Neural cell (in vitro differentiated cells): Measurements from ENCODE around the gene MED16. TPM values are rescaled to one million over a fixed set of nuclear protein-coding genes. Genes with fewer than 3 reads are reported as not detected.

Experiments used
- H2AFZ ChIP-seq: fragments of 200-600, 300-800 bp; sonication (generic), shearing (Covaris generic); 2 replicates; pipeline ENCODE4 v1.6.0; 2014; ENCODE audit warnings: low read depth, mild to moderate bottlenecking, antibody characterized with exemption, low read length, moderate library complexity
- H3F3A ChIP-seq: fragments of 200-600 bp; shearing (Covaris generic); 2 replicates; pipeline ENCODE4 v1.6.1; 2016; ENCODE audit warnings: mild to moderate bottlenecking, moderate library complexity, mixed read lengths, antibody characterized with exemption, low read length; ENCODE audit not compliant: insufficient read depth, poor library complexity, severe bottlenecking
- H3K27ac ChIP-seq: fragments of 200-600, 300-800 bp; sonication (generic), shearing (Covaris generic); 2 replicates; pipeline ENCODE4 v1.5.1; 2014; ENCODE audit warnings: mild to moderate bottlenecking, low read length, moderate library complexity
- H3K27me3 ChIP-seq: fragments of 300-800, 200-600 bp; sonication (generic), shearing (Covaris generic); 2 replicates; pipeline ENCODE4 v1.6.0; 2014; ENCODE audit warnings: mild to moderate bottlenecking, low read depth, low read length, moderate library complexity; ENCODE audit not compliant: insufficient read depth
- H3K36me3 ChIP-seq: fragments of 300-800, 200-600 bp; sonication (generic), shearing (Covaris generic); 2 replicates; pipeline ENCODE4 v1.5.1; 2014; ENCODE audit warnings: mild to moderate bottlenecking, antibody characterized with exemption, low read length, moderate library complexity; ENCODE audit not compliant: insufficient read depth
- H3K4me2 ChIP-seq: fragments of 300-800, 200-600 bp; sonication (generic), shearing (Covaris generic); 2 replicates; pipeline ENCODE4 v1.6.0; 2014; ENCODE audit warnings: mild to moderate bottlenecking, low read length
- H3K4me3 ChIP-seq: fragments of 300-800, 200-600 bp; sonication (generic), shearing (Covaris generic); 2 replicates; pipeline ENCODE4 v1.5.1; 2014; ENCODE audit warnings: mild to moderate bottlenecking, low read length, moderate library complexity
- H3K79me2 ChIP-seq: fragments of 200-600 bp; shearing (Covaris generic); replicated peaks from 2 replicates; pipeline ENCODE4 v1.6.0; 2014; ENCODE audit warnings: mild to moderate bottlenecking, low read length, moderate library complexity; ENCODE audit not compliant: insufficient read depth
- H3K9ac ChIP-seq: fragments of 300-800, 200-600 bp; sonication (generic), shearing (Covaris generic); 2 replicates; pipeline ENCODE4 v1.6.1; 2016; ENCODE audit warnings: mild to moderate bottlenecking, low read length, mixed read lengths
- H3K9me2 ChIP-seq: fragments of 200-600 bp; shearing (Covaris generic); 2 replicates; pipeline ENCODE4 v1.6.1; 2016; ENCODE audit warnings: mild to moderate bottlenecking, low read length, mixed read lengths; ENCODE audit not compliant: insufficient read depth
- H3K9me3 ChIP-seq: fragments of 200-600, 300-800 bp; sonication (generic), shearing (Covaris generic); 2 replicates; pipeline ENCODE4 v1.6.1; 2016; ENCODE audit warnings: mild to moderate bottlenecking, mixed run types, low read length, moderate library complexity, mixed read lengths
- H4K20me1 ChIP-seq: fragments of 200-600 bp; shearing (Covaris generic); 2 replicates; pipeline ENCODE4 v1.6.1; 2016; ENCODE audit warnings: mild to moderate bottlenecking, mixed run types; ENCODE audit not compliant: insufficient read depth
- EP300 ChIP-seq: fragments of 450-650 bp; conservative IDR thresholded peaks from 2 replicates; pipeline ENCODE4 v1.6.1; 2014; ENCODE audit warnings: antibody characterized with exemption, mild to moderate bottlenecking, moderate library complexity; ENCODE audit not compliant: poor library complexity, severe bottlenecking
- EZH2 ChIP-seq: fragments of 200-600, 300-800 bp; shearing (Covaris generic), sonication (generic); IDR thresholded peaks from 2 replicates; pipeline ENCODE4 v1.6.1; 2014; ENCODE audit warnings: antibody characterized with exemption, low read length, borderline replicate concordance, mild to moderate bottlenecking; ENCODE audit not compliant: insufficient read depth, poor library complexity, severe bottlenecking
- MXI1 ChIP-seq: fragments of 450-650 bp; conservative IDR thresholded peaks from 2 replicates; pipeline ENCODE4 v1.6.1; 2014; ENCODE audit warnings: antibody characterized with exemption, mild to moderate bottlenecking; ENCODE audit not compliant: poor library complexity, severe bottlenecking
- POLR2AphosphoS5 ChIP-seq: IDR thresholded peaks from 2 replicates; pipeline ENCODE4 v1.6.1; 2012
- RAD21 ChIP-seq: fragments of 450-650 bp; conservative IDR thresholded peaks from 2 replicates; pipeline ENCODE4 v1.6.1; 2014; ENCODE audit warnings: antibody characterized with exemption, mild to moderate bottlenecking, moderate library complexity
- SMC3 ChIP-seq: fragments of 450-650 bp; conservative IDR thresholded peaks from 2 replicates; pipeline ENCODE4 v1.6.1; 2014; ENCODE audit warnings: antibody characterized with exemption, mild to moderate bottlenecking, moderate library complexity; ENCODE audit not compliant: poor library complexity
- TAF1 ChIP-seq: IDR thresholded peaks from 2 replicates; pipeline ENCODE4 v1.6.1; 2012; ENCODE audit warnings: low read depth
- polyA plus RNA-seq: library from polyadenylated mRNA; depleted of rRNA; stranded (reverse); fragments of >200 nt; gene quantifications from 2 replicates; pipeline ENCODE4 v1.2.3, GENCODE V29; 2014
- TF ChIP-seq, protein P1 (sequence below): IDR thresholded peaks from 2 replicates; pipeline ENCODE4 v1.6.1; 2012; ENCODE audit warnings: borderline replicate concordance
- TF ChIP-seq, protein P2 (sequence below): fragments of 450-650 bp; IDR thresholded peaks from 2 replicates; pipeline ENCODE4 v1.5.1; 2014; ENCODE audit warnings: antibody characterized with exemption, mild to moderate bottlenecking, moderate library complexity; ENCODE audit not compliant: poor library complexity, severe bottlenecking

Gene MED16
- polyA plus RNA-seq, 1 donor from 2014 or later: 13.3 TPM

DNA sequence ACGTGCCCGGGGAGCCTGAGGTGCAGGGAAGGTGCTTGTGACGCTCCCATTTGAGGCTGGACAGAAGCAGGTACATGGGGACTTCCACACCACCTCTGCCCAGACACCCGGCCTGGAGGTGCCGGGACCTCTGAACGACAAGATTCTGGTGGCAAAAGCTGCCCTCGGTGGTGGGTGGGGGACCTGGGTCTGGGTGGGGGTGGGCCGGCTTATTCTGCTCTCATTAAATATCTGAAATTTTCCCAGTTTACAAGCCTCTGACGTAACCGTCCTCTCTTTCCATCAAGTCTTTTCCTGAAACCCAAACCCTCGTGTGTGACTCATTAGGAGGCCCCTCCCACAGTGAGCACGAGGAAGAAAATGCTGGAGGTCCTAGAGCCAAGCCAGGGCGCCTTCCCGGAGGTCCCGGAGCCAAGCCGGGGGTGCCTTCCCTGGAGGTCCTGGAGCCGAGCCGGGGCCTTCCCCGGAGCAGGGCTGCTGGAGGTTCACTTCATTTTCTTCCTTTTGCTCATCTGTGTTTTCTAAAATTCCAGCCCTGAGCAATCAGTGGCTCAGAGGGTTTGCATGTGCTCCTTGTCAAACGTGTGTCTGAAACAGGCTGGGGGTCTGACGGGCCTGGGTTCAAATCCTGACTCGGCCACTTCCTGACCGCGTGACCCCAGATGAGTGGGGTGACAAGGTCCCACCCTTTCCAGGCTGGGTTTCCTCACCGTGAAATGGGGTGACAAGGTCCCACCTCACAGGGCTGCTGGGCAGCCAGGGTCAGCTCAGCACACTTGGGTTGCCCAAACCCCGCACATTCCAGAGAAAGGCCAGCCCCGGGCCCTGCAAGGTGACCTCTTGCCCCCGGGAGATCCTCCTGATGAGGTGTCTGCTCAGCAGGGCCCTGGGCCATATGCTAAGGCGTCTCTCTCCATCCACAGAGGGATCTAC lies 23.5 kb downstream of the MED16 start:
- no peaks in the 10 kb centered on the region for H3K9me3 ChIP-seq
- H2AFZ ChIP-seq: no peak overlapping the region
- no peak overlapping the region for H3K4me3 ChIP-seq
- no peaks in the 10 kb centered on the region for H3K79me2 ChIP-seq
- H3K36me3 ChIP-seq: no peaks in the 10 kb centered on the region
- no peaks in the 10 kb centered on the region for H3K9me2 ChIP-seq
- H3K9ac ChIP-seq: no peak overlapping the region
- H3K27me3 ChIP-seq: no peaks in the 10 kb centered on the region
- no peak overlapping the region for H3K4me2 ChIP-seq
- H3K27ac ChIP-seq: no peak overlapping the region
- TF ChIP-seq RAD21 (no peak), POLR2AphosphoS5 (no peak), TAF1 (no peak), EZH2 (no peak), MXI1 (no peak), EP300 (no peak)
- TF ChIP-seq, protein P1, sequence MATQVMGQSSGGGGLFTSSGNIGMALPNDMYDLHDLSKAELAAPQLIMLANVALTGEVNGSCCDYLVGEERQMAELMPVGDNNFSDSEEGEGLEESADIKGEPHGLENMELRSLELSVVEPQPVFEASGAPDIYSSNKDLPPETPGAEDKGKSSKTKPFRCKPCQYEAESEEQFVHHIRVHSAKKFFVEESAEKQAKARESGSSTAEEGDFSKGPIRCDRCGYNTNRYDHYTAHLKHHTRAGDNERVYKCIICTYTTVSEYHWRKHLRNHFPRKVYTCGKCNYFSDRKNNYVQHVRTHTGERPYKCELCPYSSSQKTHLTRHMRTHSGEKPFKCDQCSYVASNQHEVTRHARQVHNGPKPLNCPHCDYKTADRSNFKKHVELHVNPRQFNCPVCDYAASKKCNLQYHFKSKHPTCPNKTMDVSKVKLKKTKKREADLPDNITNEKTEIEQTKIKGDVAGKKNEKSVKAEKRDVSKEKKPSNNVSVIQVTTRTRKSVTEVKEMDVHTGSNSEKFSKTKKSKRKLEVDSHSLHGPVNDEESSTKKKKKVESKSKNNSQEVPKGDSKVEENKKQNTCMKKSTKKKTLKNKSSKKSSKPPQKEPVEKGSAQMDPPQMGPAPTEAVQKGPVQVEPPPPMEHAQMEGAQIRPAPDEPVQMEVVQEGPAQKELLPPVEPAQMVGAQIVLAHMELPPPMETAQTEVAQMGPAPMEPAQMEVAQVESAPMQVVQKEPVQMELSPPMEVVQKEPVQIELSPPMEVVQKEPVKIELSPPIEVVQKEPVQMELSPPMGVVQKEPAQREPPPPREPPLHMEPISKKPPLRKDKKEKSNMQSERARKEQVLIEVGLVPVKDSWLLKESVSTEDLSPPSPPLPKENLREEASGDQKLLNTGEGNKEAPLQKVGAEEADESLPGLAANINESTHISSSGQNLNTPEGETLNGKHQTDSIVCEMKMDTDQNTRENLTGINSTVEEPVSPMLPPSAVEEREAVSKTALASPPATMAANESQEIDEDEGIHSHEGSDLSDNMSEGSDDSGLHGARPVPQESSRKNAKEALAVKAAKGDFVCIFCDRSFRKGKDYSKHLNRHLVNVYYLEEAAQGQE: no peak
- no peaks in the 10 kb centered on the region for H4K20me1 ChIP-seq
- no peaks in the 10 kb centered on the region for H3F3A ChIP-seq

DNA sequence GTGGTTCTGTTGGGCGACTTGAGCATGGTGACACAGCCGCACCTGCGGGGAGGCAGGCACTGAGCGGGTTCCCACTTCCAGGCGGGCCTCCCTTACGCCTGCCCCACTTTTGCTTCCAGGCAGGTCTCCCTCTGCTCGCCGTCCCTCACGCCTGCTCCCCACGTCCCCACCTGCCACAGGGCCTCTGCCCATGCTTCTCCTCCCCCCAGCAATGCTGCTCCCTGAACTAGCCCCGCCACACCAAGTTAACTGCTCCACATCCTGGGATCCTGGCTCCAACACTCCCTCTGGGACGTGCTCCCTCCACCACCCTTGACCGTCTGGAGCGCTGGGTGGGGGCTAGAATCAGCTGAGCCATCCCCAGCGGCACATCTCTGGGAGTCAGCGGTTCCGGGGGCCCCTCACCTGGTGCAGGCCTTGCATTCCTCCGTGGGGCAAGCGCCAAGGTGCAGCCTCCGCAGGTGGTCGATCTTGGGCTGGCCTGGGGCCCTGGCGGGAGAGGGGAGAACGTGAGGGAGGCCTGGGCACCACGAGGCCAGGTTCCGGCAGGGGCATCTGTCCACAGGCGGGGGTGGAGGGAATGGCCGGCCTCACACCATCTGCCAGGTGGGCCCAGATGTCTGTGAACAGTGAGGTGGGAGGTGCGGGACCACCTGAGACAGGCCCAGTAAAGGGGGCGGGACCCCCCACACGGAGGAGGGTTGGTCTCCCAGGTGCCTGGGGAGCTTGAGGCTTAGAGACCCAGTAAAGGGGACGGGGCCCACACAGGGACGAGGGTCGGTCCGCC lies 24.3 kb downstream of the MED16 start:
- no peak overlapping the region for H3K4me2 ChIP-seq
- H4K20me1 ChIP-seq: no peaks in the 10 kb centered on the region
- H2AFZ ChIP-seq: no peak overlapping the region
- no peaks in the 10 kb centered on the region for H3F3A ChIP-seq
- no peaks in the 10 kb centered on the region for H3K36me3 ChIP-seq
- no peak overlapping the region for H3K27ac ChIP-seq
- no peaks in the 10 kb centered on the region for H3K9me3 ChIP-seq
- no peaks in the 10 kb centered on the region for H3K79me2 ChIP-seq
- TF ChIP-seq EP300: no peak
- TF ChIP-seq RAD21: no peak
- TF ChIP-seq, protein P1: no peak
- TF ChIP-seq, protein P2, sequence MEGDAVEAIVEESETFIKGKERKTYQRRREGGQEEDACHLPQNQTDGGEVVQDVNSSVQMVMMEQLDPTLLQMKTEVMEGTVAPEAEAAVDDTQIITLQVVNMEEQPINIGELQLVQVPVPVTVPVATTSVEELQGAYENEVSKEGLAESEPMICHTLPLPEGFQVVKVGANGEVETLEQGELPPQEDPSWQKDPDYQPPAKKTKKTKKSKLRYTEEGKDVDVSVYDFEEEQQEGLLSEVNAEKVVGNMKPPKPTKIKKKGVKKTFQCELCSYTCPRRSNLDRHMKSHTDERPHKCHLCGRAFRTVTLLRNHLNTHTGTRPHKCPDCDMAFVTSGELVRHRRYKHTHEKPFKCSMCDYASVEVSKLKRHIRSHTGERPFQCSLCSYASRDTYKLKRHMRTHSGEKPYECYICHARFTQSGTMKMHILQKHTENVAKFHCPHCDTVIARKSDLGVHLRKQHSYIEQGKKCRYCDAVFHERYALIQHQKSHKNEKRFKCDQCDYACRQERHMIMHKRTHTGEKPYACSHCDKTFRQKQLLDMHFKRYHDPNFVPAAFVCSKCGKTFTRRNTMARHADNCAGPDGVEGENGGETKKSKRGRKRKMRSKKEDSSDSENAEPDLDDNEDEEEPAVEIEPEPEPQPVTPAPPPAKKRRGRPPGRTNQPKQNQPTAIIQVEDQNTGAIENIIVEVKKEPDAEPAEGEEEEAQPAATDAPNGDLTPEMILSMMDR: no peak
- TF ChIP-seq SMC3: no peak
- no peak for TF ChIP-seq POLR2AphosphoS5
- no peak for TF ChIP-seq MXI1
- TF ChIP-seq TAF1: no peak
- TF ChIP-seq EZH2: no peak
- H3K4me3 ChIP-seq: no peak overlapping the region
- no peaks in the 10 kb centered on the region for H3K27me3 ChIP-seq
- H3K9me2 ChIP-seq: no peaks in the 10 kb centered on the region
- no peak overlapping the region for H3K9ac ChIP-seq
